MM.1S (cell line): Measurements from ENCODE around the gene CSRP3.

Experiments used
- DNase-seq: peaks from one replicate; pipeline ENCODE4 v3.0.0-alpha.2; 2015
- H2AFZ ChIP-seq: fragments of 300-600 bp; sonication (generic); 2 replicates; pipeline ENCODE4 v1.6.0; 2016; ENCODE audit warnings: antibody characterized with exemption, low read length
- H3F3A ChIP-seq: fragments of 300-600 bp; sonication (generic); 2 replicates; pipeline ENCODE4 v1.6.1; 2016; ENCODE audit warnings: mild to moderate bottlenecking, antibody characterized with exemption, low read length, moderate library complexity, mixed read lengths; ENCODE audit not compliant: insufficient read depth
- H3K27ac ChIP-seq: fragments of 300-600 bp; sonication (generic); 2 replicates; pipeline ENCODE4 v1.5.1; 2016; ENCODE audit warnings: mild to moderate bottlenecking, low read length
- H3K27me3 ChIP-seq: fragments of 300-600 bp; sonication (generic); replicated peaks from 2 replicates; pipeline ENCODE4 v1.6.0; 2016; ENCODE audit warnings: low read length; ENCODE audit not compliant: insufficient read depth
- H3K36me3 ChIP-seq: fragments of 300-600 bp; sonication (generic); replicated peaks from 2 replicates; pipeline ENCODE4 v1.6.1; 2016; ENCODE audit warnings: mild to moderate bottlenecking, low read length, mixed read lengths; ENCODE audit not compliant: insufficient read depth
- H3K4me1 ChIP-seq: fragments of 300-600 bp; sonication (generic); 2 replicates; pipeline ENCODE4 v1.6.1; 2016; ENCODE audit warnings: low read length, mixed read lengths
- H3K4me2 ChIP-seq: fragments of 300-600 bp; sonication (generic); 2 replicates; pipeline ENCODE4 v1.6.0; 2016; ENCODE audit warnings: low read depth, low read length
- H3K4me3 ChIP-seq: fragments of 300-600 bp; sonication (generic); 2 replicates; pipeline ENCODE4 v1.5.1; 2016; ENCODE audit warnings: low read length, mixed read lengths
- H3K79me2 ChIP-seq: fragments of 300-600 bp; sonication (generic); 2 replicates; pipeline ENCODE4 v1.6.1; 2016; ENCODE audit warnings: mixed run types, low read length, mixed read lengths
- H3K9ac ChIP-seq: fragments of 300-600 bp; sonication (generic); 2 replicates; pipeline ENCODE4 v1.6.1; 2016; ENCODE audit warnings: low read length, mixed read lengths
- H3K9me2 ChIP-seq: fragments of 300-600 bp; sonication (generic); replicated peaks from 2 replicates; pipeline ENCODE4 v1.6.1; 2016; ENCODE audit warnings: mild to moderate bottlenecking, low read length, mixed read lengths; ENCODE audit not compliant: insufficient read depth
- H3K9me3 ChIP-seq: fragments of 300-600 bp; sonication (generic); replicated peaks from 2 replicates; pipeline ENCODE4 v1.6.1; 2016; ENCODE audit warnings: mild to moderate bottlenecking, low read length, mixed read lengths; ENCODE audit not compliant: insufficient read depth
- H4K20me1 ChIP-seq: fragments of 300-600 bp; sonication (generic); 2 replicates; pipeline ENCODE4 v1.6.1; 2016; ENCODE audit warnings: mild to moderate bottlenecking, low read length, moderate library complexity, mixed read lengths; ENCODE audit not compliant: insufficient read depth
- EZH2 ChIP-seq: fragments of 300-600 bp; sonication (generic); optimal IDR thresholded peaks from 2 replicates; pipeline ENCODE3; 2017; ENCODE audit warnings: low read depth, mild to moderate bottlenecking, antibody characterized with exemption, low read length, mixed read lengths
- EZH2phosphoT487 ChIP-seq: fragments of 300-600 bp; sonication (generic); IDR thresholded peaks from 2 replicates; pipeline ENCODE4 v1.6.1; 2018; ENCODE audit warnings: antibody characterized with exemption, low read length
- TF ChIP-seq, protein P1 (sequence below): fragments of 300-600 bp; sonication (generic); IDR thresholded peaks from 2 replicates; pipeline ENCODE4 v1.5.1; 2016; ENCODE audit warnings: antibody characterized with exemption, low read length, mixed read lengths

Gene CSRP3

DNA sequence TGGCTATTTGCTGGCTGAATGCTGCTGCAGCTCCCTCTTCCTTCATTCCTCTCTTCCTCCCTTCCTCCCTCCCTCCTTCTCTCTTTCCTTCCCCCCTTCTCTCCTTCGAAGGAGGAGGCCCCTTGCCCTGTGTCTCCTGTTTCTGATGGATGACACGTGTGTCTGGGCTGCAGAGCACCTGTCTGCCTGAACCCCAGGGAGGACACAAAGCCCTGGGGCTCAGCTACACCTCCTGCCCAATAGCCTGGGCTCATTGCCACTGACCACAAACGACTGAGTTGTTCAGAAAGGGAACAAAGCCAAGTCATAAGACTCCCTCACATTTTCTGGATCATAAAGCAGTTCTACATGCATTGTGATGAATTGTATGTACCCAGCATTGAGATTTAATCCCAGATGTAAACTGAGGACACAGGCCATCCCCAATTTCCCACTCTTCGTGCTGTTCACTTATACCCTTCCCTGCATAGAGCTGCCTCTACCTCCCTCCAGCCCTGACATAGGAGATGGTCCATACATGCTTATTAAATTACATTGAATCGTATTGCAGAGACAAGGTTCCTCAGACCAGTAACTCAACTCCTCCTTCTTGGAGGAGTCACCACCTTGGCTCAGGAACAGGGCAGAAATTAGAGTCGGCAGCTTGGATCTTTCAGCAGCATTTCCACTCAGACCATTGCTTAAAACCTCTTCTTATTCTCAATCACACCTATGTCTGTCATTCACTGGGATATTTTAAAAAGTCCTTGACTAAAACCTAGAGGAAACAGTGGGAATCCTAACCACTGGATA lies 1.2 kb downstream of the CSRP3 start:
- no peaks in the 10 kb centered on the region for H3K79me2 ChIP-seq
- no peak overlapping the region for H2AFZ ChIP-seq
- no peaks in the 10 kb centered on the region for H3K27me3 ChIP-seq
- no peak overlapping the region for H3K4me3 ChIP-seq
- no peak for TF ChIP-seq EZH2phosphoT487
- no peak for TF ChIP-seq EZH2
- TF ChIP-seq, protein P1, sequence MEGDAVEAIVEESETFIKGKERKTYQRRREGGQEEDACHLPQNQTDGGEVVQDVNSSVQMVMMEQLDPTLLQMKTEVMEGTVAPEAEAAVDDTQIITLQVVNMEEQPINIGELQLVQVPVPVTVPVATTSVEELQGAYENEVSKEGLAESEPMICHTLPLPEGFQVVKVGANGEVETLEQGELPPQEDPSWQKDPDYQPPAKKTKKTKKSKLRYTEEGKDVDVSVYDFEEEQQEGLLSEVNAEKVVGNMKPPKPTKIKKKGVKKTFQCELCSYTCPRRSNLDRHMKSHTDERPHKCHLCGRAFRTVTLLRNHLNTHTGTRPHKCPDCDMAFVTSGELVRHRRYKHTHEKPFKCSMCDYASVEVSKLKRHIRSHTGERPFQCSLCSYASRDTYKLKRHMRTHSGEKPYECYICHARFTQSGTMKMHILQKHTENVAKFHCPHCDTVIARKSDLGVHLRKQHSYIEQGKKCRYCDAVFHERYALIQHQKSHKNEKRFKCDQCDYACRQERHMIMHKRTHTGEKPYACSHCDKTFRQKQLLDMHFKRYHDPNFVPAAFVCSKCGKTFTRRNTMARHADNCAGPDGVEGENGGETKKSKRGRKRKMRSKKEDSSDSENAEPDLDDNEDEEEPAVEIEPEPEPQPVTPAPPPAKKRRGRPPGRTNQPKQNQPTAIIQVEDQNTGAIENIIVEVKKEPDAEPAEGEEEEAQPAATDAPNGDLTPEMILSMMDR: no peak
- H4K20me1 ChIP-seq: no peaks in the 10 kb centered on the region
- H3K9me2 ChIP-seq: no peaks in the 10 kb centered on the region
- H3K4me1 ChIP-seq: no peaks in the 10 kb centered on the region
- no peak overlapping the region for H3K4me2 ChIP-seq
- H3K36me3 ChIP-seq: no peaks in the 10 kb centered on the region
- H3K9ac ChIP-seq: no peak overlapping the region
- no peaks in the 10 kb centered on the region for H3K9me3 ChIP-seq
- no peaks in the 10 kb centered on the region for H3F3A ChIP-seq
- no peak overlapping the region for H3K27ac ChIP-seq
- DNase-seq: no peak

DNA sequence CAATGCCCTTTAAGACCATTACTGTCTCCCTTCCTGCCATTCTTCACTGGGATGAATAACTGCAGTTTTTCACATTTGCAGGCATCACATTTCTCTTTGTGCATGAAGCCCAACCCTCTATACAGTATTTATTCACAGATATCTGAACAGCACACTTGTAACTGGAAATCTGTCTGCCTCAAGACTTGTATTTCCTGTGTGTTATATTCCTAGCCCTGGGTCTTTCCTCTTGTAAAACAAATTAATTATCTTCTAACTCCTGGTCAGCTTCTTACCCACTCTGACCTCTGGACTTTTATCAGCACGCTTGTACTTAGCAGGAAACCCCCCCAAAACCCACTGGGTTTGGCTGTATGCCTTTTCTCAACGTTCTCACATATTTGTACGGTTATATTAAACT lies 2.0 kb downstream of the CSRP3 start:
- Histone ChIP-seq H4K20me1 (no peaks in the 10 kb centered on the region), H3K36me3 (no peaks in the 10 kb centered on the region), H3K9ac (no peak overlapping the region), H3K4me3 (no peak overlapping the region), H3F3A (no peaks in the 10 kb centered on the region), H3K27ac (no peak overlapping the region), H3K4me2 (no peak overlapping the region), H3K9me3 (no peaks in the 10 kb centered on the region), H3K79me2 (no peaks in the 10 kb centered on the region), H3K4me1 (no peaks in the 10 kb centered on the region), H3K9me2 (no peaks in the 10 kb centered on the region), H2AFZ (no peak overlapping the region), H3K27me3 (no peaks in the 10 kb centered on the region)
- TF ChIP-seq EZH2phosphoT487: no peak
- DNase-seq: no peak

DNA sequence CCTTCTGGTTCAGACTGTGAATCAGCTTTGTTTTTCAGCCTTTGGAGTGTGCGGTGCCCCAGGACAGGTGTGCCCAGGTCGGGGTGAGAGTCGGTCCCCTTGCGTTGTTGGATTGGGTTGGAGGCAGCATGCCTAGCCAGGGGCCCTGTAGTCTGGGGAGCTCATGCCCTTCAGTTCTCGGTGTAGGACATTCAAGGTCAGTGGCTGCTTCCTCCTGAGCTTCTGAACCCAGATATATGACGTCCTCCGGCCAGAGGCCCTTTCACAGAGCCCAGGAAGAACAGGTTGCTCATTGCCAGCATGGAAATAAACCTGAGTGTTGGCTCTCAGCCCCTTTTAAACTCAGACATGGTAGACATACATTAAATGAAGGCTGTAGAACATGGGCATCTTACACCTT lies 2.7 kb downstream of the CSRP3 start:
- no peak overlapping the region for H3K4me3 ChIP-seq
- H3K9me2 ChIP-seq: no peaks in the 10 kb centered on the region
- no peaks in the 10 kb centered on the region for H3K9me3 ChIP-seq
- no peak overlapping the region for H3K27ac ChIP-seq
- no peaks in the 10 kb centered on the region for H3K36me3 ChIP-seq
- TF ChIP-seq EZH2phosphoT487 (no peak), EZH2 (no peak)
- TF ChIP-seq, protein P1: no peak
- no peak overlapping the region for H3K9ac ChIP-seq
- no peaks in the 10 kb centered on the region for H3K4me1 ChIP-seq
- H3K79me2 ChIP-seq: no peaks in the 10 kb centered on the region
- H4K20me1 ChIP-seq: no peaks in the 10 kb centered on the region
- no peak overlapping the region for H2AFZ ChIP-seq
- DNase-seq: no peak
- H3K27me3 ChIP-seq: no peaks in the 10 kb centered on the region
- H3K4me2 ChIP-seq: no peak overlapping the region
- H3F3A ChIP-seq: no peaks in the 10 kb centered on the region

DNA sequence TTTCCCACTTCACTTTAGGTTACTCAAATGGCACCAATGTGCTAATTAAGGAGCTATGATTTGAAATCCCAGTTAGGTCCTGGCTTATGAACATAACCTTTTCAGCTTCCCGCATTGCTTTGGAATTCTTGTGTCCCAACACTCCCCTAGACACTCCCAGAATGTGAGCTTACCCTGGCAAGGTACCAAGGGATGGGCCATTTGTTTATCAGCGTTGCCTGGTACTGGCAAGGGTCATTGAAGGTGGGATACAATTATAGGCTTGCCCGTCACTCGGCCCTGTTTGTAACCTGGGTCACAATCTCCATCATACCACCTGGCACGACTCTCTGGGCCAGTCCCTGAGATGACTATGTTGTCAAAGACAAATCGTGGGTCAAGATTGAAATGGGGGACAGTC lies 5.4 kb downstream of the CSRP3 start:
- TF ChIP-seq, protein P1: no peak
- no peak for TF ChIP-seq EZH2phosphoT487
- no peak for TF ChIP-seq EZH2
- Histone ChIP-seq H3K9ac (no peak overlapping the region), H3F3A (no peaks in the 10 kb centered on the region), H3K4me3 (no peak overlapping the region), H3K27me3 (no peaks in the 10 kb centered on the region), H4K20me1 (no peaks in the 10 kb centered on the region), H3K36me3 (no peaks in the 10 kb centered on the region), H3K27ac (no peak overlapping the region), H3K79me2 (no peaks in the 10 kb centered on the region), H2AFZ (no peak overlapping the region), H3K4me1 (no peaks in the 10 kb centered on the region), H3K9me3 (no peaks in the 10 kb centered on the region), H3K9me2 (no peaks in the 10 kb centered on the region), H3K4me2 (no peak overlapping the region)
- DNase-seq: no peak
